DMS153 (cell line): Measurements from ENCODE around the gene PSMB11.
"Not testable (repeated sequence)": the region's sequence is repeated elsewhere in the genome, so short reads cannot be mapped to it uniquely, and the experiment has no call there.

Experiments used
- DNase-seq: peaks from one replicate; lab custom pipeline; 2025; lab: John Stamatoyannopoulos, UW

PSMB11 gene, protein sequence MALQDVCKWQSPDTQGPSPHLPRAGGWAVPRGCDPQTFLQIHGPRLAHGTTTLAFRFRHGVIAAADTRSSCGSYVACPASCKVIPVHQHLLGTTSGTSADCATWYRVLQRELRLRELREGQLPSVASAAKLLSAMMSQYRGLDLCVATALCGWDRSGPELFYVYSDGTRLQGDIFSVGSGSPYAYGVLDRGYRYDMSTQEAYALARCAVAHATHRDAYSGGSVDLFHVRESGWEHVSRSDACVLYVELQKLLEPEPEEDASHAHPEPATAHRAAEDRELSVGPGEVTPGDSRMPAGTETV

DNA sequence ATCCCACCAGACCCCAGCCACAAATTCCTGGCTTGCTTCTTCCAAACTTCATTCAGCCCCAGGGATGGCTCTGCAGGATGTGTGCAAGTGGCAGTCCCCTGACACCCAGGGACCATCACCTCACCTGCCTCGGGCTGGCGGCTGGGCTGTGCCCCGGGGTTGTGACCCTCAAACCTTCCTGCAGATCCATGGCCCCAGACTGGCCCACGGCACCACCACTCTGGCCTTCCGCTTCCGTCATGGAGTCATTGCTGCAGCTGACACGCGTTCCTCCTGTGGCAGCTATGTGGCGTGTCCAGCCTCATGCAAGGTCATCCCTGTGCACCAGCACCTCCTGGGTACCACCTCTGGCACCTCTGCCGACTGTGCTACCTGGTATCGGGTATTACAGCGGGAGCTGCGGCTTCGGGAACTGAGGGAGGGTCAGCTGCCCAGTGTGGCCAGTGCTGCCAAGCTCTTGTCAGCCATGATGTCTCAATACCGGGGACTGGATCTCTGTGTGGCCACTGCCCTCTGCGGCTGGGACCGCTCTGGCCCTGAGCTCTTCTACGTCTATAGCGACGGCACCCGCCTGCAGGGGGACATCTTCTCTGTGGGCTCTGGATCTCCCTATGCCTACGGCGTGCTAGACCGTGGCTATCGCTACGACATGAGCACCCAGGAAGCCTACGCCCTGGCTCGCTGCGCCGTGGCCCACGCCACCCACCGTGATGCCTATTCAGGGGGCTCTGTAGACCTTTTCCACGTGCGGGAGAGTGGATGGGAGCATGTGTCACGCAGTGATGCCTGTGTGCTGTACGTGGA is at the start of gene PSMB11:
Gene PSMB11 (plus strand): TSS at position 51 of the 804 bp plus-strand sequence. CDS start 14 bp downstream, at position 65.
- DNase-seq = no peak

DNA sequence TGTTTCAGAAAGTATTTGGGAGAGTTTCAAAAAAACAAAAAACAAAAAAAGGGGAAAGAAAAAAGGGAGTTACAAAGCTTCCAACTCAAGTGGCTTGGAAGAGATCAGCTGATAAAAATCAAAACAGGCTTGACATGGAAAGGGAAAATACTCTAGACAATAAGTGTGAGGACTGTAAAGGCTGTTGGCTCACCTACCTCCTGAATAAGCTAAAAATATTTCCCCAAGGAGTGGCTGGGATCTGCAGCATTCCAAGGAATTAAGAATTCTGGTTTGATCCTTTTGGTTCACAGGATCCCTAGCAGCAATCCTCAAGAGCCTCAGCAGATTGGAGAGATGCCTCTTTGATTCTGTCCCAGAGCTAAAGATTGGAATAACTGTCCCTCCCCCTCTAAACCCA is 48.5 kb upstream of the PSMB11 start:
- DNase-seq = no peak

DNA sequence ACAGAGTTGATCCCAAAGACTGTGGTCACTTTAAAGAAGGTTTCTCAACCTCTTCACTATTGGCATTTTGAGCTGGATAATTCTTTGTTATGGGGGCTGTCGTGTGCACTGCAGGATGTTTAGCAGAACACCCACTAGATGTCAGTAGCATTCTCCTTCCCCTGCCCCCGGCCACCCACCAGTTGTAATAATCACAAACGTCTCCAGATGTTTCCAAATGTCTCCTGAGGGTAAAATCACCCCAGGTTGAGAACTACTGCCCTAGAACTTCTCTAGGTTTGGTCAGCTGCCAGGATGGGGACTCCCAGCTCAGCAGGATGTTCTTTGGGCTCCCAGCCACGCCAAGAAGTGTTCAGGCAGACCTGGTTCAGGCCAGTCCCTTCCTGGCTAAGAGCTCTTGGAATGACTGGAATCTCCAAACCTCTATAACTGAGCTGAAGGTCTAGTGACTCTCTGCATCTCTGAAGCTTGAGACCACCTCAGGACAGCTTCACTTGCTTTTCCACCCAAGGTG is 47.2 kb upstream of the PSMB11 start:
- DNase-seq = no peak

DNA sequence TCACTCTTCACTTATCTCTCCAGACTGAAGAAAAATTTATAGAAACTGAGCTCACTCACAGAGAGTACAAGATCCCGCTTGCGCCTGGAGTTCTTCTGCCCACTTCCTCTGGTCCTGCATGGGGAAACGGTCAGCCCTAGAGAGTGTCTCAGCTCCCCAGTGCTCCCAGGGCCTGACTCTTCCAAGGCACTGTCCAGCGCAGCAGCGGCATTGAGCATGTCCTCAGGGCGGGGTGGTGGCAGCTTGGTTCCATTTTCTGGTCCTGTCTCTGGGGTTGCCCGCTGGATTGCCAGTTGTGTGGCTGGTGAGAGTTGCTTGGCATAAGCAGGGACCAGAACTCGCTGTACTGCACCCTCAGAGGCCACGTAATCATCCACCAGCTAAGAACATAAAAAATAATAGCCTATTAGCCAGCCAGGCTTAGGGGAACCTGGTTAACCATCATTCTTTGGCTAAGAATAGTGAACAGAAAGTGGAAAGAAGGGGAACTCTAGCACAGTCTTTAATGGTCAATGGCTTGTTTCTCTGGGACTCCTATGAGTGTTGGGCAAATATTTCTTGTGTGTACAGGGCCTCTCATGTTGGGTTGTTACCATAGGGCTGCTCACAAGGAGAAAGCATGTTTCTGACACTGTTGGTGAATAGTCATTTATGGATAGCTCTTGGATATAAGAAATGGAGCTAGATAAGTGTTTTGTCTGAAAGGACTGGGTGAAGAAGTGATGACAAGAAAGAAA is 46.0 kb upstream of the PSMB11 start:
- DNase-seq = no peak

DNA sequence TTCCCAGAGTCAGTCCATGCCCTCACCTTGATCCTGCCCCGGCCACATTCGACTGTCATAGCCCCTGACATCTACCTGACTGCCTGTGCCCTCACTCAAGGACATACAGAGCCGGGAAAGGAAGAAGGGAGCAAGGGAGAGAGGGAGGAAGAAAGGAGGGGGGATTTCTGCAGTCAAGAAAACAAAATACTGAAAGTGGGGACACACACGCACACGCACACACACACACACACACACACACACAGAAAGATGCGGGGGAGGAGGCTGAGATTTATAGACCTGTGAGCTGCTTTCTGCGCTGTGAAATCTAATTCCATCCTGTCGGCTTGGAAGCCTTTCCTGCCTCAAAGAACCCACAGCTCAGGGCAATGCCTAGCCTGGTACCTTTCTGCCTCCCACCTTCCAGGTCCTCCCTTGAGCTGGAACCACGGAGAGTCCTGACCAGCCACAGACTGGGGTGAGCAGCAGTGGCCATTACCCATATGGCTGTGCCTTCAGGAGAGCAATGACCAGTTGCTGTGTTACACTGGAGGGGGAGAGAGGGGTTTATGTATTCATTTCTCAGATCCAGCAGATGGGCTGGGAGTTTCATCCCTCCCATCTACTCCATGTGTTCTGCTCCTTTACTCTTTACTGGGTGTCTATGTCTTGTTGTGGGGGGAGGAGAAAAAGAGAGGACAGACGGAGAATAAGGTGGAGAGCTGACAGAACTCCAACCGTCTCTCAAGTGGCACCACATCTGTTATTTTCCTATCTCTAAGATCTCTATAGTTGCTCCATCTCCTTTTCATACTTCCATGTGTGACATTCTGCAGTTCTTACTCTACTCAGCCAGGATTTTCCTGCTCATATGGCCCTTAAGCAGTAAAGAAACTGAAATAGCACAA is 45.0 kb upstream of the PSMB11 start:
- no peak for DNase-seq

DNA sequence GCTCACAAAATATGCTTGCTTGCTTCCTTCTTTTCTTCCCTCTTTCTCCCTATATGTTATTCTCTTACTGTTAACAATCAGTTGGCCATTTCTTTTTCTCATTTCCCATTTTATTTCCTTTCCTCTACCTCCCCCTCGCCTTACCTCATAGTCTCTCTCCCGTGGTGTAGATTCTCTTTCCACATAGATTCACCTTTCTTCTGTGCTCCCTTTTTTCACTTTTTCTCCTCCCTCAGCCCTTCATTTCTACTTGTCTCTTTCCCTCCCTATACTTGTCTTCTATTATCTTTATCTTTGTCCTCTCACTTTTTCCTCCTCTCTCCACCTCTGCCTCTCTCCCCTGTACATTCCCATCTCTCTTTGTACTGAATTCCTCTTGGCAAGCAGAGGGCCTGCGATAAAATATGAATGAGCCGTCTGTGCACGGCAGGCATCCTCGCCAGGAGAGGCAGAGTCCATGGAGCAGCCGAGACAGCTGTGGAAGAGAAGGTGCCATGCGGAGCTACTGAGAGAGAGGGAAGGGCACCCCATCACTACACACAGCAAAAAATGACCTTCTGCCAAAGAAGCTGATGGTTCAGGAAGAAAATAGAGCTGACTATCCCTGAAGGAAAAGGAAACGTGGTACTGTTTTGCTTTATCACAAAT is 44.2 kb upstream of the PSMB11 start:
- no peak for DNase-seq

DNA sequence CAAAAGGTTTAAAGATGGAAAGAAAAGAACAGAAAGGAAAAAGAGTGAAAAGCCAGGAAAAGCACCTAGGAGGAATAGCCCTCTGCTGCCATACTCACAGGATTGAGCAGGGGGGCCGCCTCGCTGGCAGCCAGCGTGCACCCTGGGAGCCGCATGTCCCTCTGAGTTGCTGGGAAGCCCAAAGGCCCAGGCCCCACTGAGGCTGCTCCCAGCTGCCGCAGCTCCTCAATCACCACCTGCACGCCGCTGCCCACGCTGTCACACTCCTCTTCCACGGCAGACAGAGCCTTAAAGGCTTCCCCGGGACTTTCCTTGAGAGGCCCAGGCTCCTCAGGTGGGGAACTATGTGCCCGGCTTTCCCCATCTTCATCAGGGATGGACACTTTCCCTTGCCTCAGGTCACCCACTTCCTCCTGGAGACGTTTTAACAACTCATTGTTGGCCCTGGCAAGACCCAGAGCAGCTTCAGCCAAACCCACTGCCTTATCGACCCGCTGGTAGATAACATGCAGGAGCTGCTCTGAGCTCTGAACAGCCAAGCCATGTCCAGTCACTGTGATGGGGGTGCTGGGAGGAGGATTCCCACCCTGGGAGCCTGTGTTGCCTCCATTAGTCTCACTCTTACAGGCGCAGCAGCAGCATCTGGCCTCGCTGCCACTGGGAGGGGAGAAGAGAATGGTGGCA is 43.5 kb upstream of the PSMB11 start:
- no peak for DNase-seq

DNA sequence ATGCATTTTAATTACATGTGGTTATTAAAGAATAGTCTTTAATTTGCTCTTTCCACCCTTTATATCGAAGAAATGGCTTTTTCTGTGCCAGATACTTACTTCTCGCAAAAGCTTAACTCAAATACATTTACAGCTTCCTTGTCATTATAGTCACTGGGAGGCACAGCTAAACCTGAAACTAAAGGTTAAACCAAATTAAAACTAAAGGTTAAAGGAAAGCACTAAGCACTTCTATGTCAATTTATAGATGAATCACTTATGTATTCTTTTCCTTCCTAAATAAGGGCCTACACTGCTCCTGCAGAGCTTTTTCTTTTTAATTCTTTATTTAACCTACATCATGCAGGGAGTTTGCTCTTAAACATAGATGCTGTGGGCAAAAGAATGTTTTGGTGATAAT is 41.2 kb upstream of the PSMB11 start:
- no peak for DNase-seq

DNA sequence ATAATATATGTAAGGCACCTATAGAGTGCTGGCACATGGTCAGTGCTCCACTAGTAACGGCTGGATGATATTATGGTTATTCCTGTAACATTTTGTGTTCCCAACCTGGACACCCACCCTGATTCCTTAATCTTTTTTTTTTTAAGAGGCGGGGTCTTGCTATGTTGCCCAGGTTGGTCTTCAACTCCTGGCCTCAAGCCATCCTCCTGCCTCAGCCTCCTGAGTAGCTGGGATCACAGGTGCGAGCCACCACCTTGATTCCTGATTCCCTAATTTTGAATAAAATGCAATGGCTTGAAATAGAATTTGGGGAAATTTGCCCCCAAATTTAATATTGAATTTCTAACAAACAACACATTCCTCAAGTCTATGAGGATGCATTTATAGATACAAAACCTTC is 39.4 kb upstream of the PSMB11 start:
- DNase-seq = no peak

DNA sequence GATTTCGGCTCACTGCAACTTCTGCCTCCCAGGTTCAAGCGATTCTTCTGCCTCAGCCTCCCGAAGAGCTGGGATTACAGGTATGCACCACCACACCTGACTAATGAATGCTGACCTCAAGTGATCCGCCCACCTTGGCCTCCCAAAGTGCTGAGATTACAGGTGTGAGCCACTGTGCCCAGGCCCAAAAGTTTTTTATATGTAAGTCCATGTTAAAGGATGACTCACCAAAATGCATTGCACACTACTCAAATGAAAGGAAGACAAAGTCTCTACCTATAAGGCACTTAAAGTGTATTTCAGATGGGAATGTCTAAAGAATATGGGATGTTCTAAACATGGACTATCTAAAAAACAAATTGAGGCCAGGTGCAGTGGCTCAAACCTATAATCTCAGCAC is 37.7 kb upstream of the PSMB11 start:
- not testable (repeated sequence) for DNase-seq

DNA sequence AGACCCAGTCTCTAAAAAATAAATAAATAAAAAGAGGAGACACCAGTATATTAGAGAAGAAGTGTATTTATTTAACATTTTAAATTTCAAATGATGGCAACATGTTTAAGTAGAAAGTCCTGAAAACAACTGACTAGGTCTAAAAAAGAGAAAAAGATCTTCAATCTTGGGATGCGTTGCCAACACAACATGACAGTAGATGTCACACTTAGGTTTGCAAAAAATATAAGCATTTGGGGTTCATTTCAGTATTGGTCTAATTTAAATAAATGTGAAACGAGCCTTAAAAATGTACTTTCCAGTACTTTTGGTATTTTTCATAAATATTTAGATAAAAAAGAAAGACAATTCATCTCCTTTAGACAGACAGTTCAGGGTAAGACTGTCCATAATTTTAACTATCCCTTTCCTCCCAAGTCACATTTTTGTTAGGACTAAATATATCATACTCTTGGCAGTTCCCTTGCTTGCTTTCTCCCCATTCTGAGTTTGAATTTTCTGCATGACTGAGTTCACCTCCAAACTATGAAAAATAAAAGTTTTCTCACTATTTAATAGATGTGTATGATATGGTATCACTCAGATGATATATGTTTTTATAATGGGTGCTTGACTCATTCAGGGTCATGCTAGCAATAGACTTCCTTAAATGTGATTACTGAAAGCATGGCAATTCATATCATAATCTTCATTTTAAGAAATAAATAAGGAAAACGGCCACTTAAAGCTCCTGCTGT is 36.4 kb upstream of the PSMB11 start:
- DNase-seq = no peak

DNA sequence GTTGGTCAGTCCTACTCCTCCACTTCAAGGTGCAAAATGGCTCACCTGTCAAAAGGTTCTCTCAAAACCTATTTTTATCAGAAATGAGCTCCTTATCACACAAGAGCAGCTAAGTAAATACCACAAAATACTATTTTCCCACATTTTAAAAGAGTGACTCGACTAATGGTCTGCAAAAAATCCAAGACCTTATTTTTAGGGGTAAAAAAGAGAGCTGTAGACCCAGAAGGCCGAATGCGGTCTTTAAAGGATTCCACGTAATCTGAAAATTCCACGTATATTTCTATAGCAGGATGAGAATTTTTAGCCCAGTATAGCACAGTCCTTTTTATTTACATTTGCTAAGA is 35.9 kb upstream of the PSMB11 start:
- DNase-seq = no peak

DNA sequence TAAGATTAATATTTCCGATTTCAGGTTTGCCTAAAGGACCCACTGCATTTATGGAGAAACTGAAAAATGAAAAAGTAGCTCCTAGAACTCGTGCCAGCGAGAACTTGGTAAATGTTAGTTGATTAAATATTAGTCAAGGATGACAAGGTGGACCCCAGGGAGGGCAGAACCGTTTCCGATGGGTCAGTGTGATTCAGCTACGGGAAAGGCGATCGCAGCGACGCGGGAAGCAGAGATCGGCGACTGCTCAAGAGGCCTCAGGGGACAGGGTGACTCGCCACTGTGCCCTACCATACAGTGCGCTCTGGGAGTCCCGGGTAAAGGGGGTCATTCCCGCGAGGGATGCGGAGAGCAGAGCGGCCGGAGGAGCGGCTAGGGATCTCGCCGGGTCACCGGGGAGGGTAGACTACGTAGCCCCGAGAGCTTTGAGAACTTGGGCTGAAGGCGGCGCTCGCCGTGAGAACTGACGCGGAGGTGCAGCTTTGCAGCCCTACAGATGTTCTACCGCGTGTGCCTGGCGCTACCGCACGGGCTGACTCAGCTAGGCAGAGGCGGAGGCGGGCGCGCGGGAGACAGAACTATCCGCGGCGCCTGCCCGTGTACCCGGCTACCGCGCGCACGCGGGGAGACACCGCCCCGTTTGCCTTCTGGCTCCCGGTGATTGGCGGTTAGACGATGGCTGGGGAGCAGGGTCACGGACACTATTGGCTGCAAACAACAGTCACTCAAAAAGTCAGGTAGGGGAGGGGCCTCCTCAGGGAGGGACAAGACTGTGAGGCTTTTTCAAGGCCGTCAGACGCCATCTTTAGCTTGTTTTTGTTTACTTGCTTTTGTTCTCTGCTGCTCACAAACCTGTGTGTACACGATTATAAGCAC is 35.2 kb upstream of the PSMB11 start:
- peak; percentile 97 for DNase-seq

DNA sequence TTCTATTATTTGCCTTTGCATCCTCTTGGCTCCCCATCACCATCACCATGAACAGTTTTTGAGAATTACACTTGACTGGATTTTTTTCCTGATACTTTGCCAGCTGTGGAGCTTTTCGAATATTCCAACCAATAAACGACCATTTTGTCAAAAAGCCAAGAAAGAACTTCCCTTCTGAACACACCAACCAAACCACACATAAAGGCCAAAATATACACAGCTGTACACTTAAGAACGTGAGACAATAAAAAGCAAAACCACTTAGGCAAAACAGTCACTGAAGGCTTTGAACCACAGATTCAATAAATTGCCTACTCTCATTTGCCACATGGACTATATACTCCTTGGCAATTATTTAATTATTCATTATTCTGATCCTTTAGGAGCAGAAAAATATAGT is 33.2 kb upstream of the PSMB11 start:
- peak; percentile 27 for DNase-seq

DNA sequence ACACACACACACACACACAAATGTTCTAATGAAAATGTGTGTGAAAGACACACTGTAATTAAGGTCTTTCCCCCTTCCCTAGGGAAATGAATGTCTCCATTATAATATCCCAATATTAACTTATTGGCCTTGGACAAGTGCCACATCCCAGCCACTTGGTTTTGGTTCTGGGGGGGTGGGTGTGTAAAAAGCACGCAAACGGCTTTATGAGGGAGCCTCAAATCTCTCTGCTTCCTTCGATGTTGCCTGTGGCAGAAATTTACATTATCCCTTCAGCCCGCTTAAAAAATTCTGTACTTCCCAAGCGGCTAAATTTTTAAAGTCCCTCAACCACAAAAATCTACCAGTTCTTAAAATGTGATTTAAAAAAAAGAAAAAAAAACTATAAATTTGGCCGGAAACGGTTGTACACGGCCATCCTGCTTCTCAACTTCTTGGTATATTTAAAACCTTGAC is 32.5 kb upstream of the PSMB11 start:
- DNase-seq = peak; percentile 5

DNA sequence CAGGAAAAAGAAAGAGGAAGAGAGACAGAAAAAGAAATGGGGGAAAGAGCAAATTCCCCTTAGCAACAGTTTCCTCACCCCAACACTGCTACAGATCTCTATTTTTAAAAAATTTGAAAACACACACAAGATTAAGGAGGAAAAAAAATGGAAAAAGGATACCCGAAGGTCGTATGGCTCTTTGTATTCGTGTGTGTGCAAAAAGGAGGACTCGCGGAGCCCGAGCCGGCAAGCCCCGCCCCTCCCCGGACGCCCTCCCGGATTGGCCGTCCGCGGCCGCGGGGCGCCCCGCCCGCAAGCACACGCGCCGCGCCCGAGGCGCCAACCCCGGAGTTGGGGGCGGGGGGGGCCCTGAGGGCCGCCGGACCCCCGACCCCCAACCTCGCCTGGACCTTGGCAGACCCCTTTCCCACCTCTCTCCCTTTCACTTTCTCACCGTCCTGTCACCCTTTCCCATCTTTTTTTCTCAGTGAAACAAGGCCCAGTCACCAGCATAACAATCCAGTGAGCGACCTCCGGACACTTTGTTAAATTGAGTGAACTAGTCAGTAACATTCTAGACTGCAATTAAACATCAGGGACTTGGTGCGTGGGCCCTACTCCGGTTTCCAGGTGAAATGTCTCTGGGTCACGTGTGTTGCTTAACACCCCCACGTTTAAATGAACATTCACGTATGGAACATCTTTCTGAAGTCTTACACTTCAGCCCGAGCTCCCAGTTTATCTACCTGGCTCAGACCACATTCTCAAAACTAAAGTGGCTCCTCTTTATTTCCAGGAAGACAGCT is 31.9 kb upstream of the PSMB11 start, which contains the start of gene C14orf93:
Gene C14orf93 (minus strand): TSS at position 205 of the 788 bp plus-strand sequence. CDS start 11,120 bp downstream, outside the sequence.
- peak; percentile 42 for DNase-seq

DNA sequence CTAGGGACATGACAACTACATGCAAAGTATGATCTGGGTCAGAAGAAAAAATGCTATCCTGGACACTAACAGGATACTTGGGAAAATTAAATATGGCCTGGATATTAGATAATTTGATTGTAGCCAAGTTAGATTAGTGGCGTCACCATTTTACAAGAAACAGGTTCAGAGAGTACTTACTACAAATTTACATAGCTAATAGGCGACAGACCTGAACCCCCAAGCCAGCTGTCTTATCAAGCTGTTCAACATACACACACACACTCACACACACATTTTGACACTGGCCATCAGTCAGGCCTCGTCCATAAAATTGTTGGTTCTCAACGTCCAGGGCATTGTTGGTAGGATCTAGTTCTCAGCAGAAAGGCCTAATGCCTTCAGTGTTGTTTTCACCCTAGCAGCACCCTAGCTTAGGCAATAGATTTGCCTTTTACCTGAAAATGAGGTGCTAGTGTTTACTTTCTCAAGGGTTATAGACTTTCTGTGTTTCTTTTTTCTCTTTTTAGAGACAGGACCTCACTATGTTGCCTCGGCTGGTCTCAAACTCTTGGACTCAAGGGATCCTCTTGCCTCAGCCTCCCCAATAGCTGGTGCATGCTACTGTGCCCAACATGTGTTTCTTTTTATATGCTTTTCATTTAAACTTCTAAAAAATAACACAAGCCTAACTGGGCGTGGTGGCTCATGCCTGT is 28.8 kb upstream of the PSMB11 start:
- no peak for DNase-seq
